Epithelial cell of esophagus (primary cell): ENCODE data around the gene ADGRG2.
"Not testable (repeated sequence)": the region's sequence is repeated elsewhere in the genome, so short reads cannot be mapped to it uniquely, and the experiment has no call there.

Experiments used
- DNase-seq: peaks from one replicate; pipeline ENCODE4 v3.0.0; 2010; ENCODE audit warnings: low read depth
- H3K4me3 ChIP-seq: 2 replicates; pipeline ENCODE4 v1.5.1; 2011; ENCODE audit warnings: mild to moderate bottlenecking, low read length, control low read depth
- CTCF ChIP-seq: IDR thresholded peaks from 2 replicates; pipeline ENCODE4 v1.5.1; 2011; ENCODE audit warnings: low read depth, mild to moderate bottlenecking, low read length, control low read depth, inconsistent platforms; ENCODE audit not compliant: insufficient read depth; ENCODE audit errors: missing control alignments

Gene ADGRG2

GRCh38 chrX:18981124-18981807, 141.0 kb downstream of the ADGRG2 start:
- no peak overlapping the region for H3K4me3 ChIP-seq
- TF ChIP-seq CTCF: no peak
- DNase-seq: no peak

GRCh38 chrX:18980262-18980661, 142.0 kb downstream of the ADGRG2 start:
- not testable (repeated sequence) for H3K4me3 ChIP-seq, DNase-seq

GRCh38 chrX:18974993-18975392, 147.3 kb downstream of the ADGRG2 start:
- TF ChIP-seq CTCF: no peak
- H3K4me3 ChIP-seq: no peak overlapping the region
- no peak for DNase-seq

GRCh38 chrX:18973527-18974192, 148.6 kb downstream of the ADGRG2 start:
- no peak overlapping the region for H3K4me3 ChIP-seq
- TF ChIP-seq CTCF: no peak
- no peak for DNase-seq

- no peak for DNase-seq
- TF ChIP-seq CTCF: no peak
- H3K4me3 ChIP-seq: no peak overlapping the region
These were observed 150.8 kb downstream of the ADGRG2 start for GRCh38 chrX:18971506-18971905.

- no peak overlapping the region for H3K4me3 ChIP-seq
- no peak for TF ChIP-seq CTCF
- no peak for DNase-seq
These were observed 151.8 kb downstream of the ADGRG2 start for GRCh38 chrX:18970465-18970864.

- no peak for TF ChIP-seq CTCF
- H3K4me3 ChIP-seq: no peak overlapping the region
- no peak for DNase-seq
These were observed 155.6 kb downstream of the ADGRG2 start for GRCh38 chrX:18966624-18967023.
